Trophoblast cell (in vitro differentiated cells and primary cell): Measurements from ENCODE around the gene CNTN4.
A peak's percentile ranks its signal among the peaks of the same experiment; 100 is the strongest.

Experiments
- DNase-seq, 2 donors: peaks; one replicate each; pipeline ENCODE4 v3.0.0-alpha.2; 2016
- H2AFZ ChIP-seq: 2 replicates; pipeline ENCODE4 v1.6.1; 2013; ENCODE audit warnings: low read length, moderate library complexity, mild to moderate bottlenecking; ENCODE audit not compliant: insufficient read depth, poor library complexity
- H2AK5ac ChIP-seq: 2 replicates; pipeline ENCODE4 v1.6.1; 2013; ENCODE audit warnings: mild to moderate bottlenecking, low read length
- H2BK120ac ChIP-seq: 2 replicates; pipeline ENCODE4 v1.6.1; 2013; ENCODE audit warnings: low read length, mild to moderate bottlenecking, moderate library complexity; ENCODE audit not compliant: insufficient read depth, poor library complexity
- H2BK12ac ChIP-seq: 2 replicates; pipeline ENCODE4 v1.6.1; 2013; ENCODE audit warnings: mild to moderate bottlenecking, low read length, moderate library complexity
- H2BK5ac ChIP-seq: 2 replicates; pipeline ENCODE4 v1.6.1; 2013; ENCODE audit warnings: low read length, low read depth, moderate library complexity, mild to moderate bottlenecking; ENCODE audit not compliant: poor library complexity
- H3K14ac ChIP-seq: 2 replicates; pipeline ENCODE4 v1.6.1; 2013; ENCODE audit warnings: mild to moderate bottlenecking, low read length
- H3K18ac ChIP-seq: 2 replicates; pipeline ENCODE4 v1.6.1; 2013; ENCODE audit warnings: mild to moderate bottlenecking, low read length
- H3K23ac ChIP-seq: 2 replicates; pipeline ENCODE4 v1.6.1; 2013; ENCODE audit warnings: low read length
- H3K27ac ChIP-seq: 2 replicates; pipeline ENCODE4 v1.5.1; 2013; ENCODE audit warnings: low read depth, mild to moderate bottlenecking, inconsistent platforms, low read length, moderate library complexity
- H3K27me3 ChIP-seq: 2 replicates; pipeline ENCODE4 v1.6.1; 2013; ENCODE audit warnings: inconsistent platforms, mild to moderate bottlenecking, low read length, moderate library complexity; ENCODE audit not compliant: insufficient read depth
- H3K36me3 ChIP-seq, 2 experiments: 1 replicate in 1 of 2; 2 replicates in 1 of 2; pipeline ENCODE4 v1.6.1; 2013; ENCODE audit warnings: low read length in 2 of 2, mild to moderate bottlenecking in 2 of 2, moderate library complexity in 1 of 2; ENCODE audit not compliant: insufficient read depth in 2 of 2, control insufficient read depth in 1 of 2
- H3K4ac ChIP-seq: 2 replicates; pipeline ENCODE4 v1.6.1; 2013; ENCODE audit warnings: low read depth, mild to moderate bottlenecking, low read length, moderate library complexity
- H3K4me1 ChIP-seq, 2 experiments: 1 replicate in 1 of 2; 2 replicates in 1 of 2; pipeline ENCODE4 v1.6.1; 2013; ENCODE audit warnings: low read length in 2 of 2, mild to moderate bottlenecking in 2 of 2, moderate library complexity in 1 of 2; ENCODE audit not compliant: insufficient read depth in 2 of 2, control insufficient read depth in 1 of 2
- H3K4me2 ChIP-seq: 2 replicates; pipeline ENCODE4 v1.6.1; 2013; ENCODE audit warnings: inconsistent platforms, mild to moderate bottlenecking, low read length, moderate library complexity
- H3K4me3 ChIP-seq: 2 replicates; pipeline ENCODE4 v1.5.1; 2013; ENCODE audit warnings: mild to moderate bottlenecking, low read depth, low read length, inconsistent platforms
- H3K79me1 ChIP-seq: one replicate; pipeline ENCODE4 v1.6.1; 2013; ENCODE audit warnings: low read length
- H3K79me2 ChIP-seq: 2 replicates; pipeline ENCODE4 v1.6.1; 2013; ENCODE audit warnings: low read length, mild to moderate bottlenecking; ENCODE audit not compliant: control insufficient read depth, insufficient read depth, poor library complexity
- H3K9ac ChIP-seq: 2 replicates; pipeline ENCODE4 v1.6.1; 2013; ENCODE audit warnings: mild to moderate bottlenecking, low read length
- H3K9me3 ChIP-seq: 2 replicates; pipeline ENCODE4 v1.6.1; 2013; ENCODE audit warnings: low read depth, mild to moderate bottlenecking, control low read depth, inconsistent platforms, low read length; ENCODE audit not compliant: insufficient read depth
- H4K12ac ChIP-seq: 2 replicates; pipeline ENCODE4 v1.6.1; 2013; ENCODE audit warnings: low read depth, mild to moderate bottlenecking, low read length, moderate library complexity
- H4K8ac ChIP-seq: 2 replicates; pipeline ENCODE4 v1.6.1; 2013; ENCODE audit warnings: low read depth, mild to moderate bottlenecking, low read length, moderate library complexity
- H4K91ac ChIP-seq: one replicate; pipeline ENCODE4 v1.6.1; 2013; ENCODE audit warnings: low read depth, mild to moderate bottlenecking, low read length, moderate library complexity
- WGBS: extraction: QIAGEN DNeasy Blood & Tissue Kit; methylation state at CpG from one replicate; pipeline ENCODE4 v1.1.7; 2013; ENCODE audit warnings: missing lambda C conversion rate; ENCODE audit not compliant: insufficient read length, insufficient coverage; ENCODE audit errors: extremely low coverage; 5-methylcytosine and 5-hydroxymethylcytosine counted together

The CNTN4 gene

GRCh38 chr3:2206536-2206935, 107.9 kb downstream of the CNTN4 start:
- no peak overlapping the region for H4K91ac ChIP-seq
- no peak overlapping the region for H3K9ac ChIP-seq
- H3K36me3 ChIP-seq: no peaks in the 10 kb centered on the region
- WGBS: no CpG with 5 or more reads among the region's 4 CpGs
- DNase-seq: no peak
- H3K9me3 ChIP-seq: no peaks in the 10 kb centered on the region
- H2BK120ac ChIP-seq: no peak overlapping the region
- H3K79me2 ChIP-seq: no peaks in the 10 kb centered on the region
- no peak overlapping the region for H3K18ac ChIP-seq
- H3K14ac ChIP-seq: no peak overlapping the region
- no peak overlapping the region for H3K27ac ChIP-seq
- no peak overlapping the region for H2BK12ac ChIP-seq
- no peak overlapping the region for H3K4me3 ChIP-seq
- H2AK5ac ChIP-seq: no peak overlapping the region
- no peak overlapping the region for H4K8ac ChIP-seq
- H3K27me3 ChIP-seq: no peaks in the 10 kb centered on the region
- no peak overlapping the region for H4K12ac ChIP-seq
- H3K79me1 ChIP-seq: no peaks in the 10 kb centered on the region
- H3K4me1 ChIP-seq: no peaks in the 10 kb centered on the region
- no peak overlapping the region for H3K4me2 ChIP-seq
- H2BK5ac ChIP-seq: no peak overlapping the region
- no peak overlapping the region for H3K23ac ChIP-seq
- no peak overlapping the region for H3K4ac ChIP-seq
- H2AFZ ChIP-seq: no peak overlapping the region

GRCh38 chr3:2211568-2211967, 112.9 kb downstream of the CNTN4 start:
- H3K27me3 ChIP-seq: no peaks in the 10 kb centered on the region
- H3K4me3 ChIP-seq: no peak overlapping the region
- H3K79me2 ChIP-seq: no peaks in the 10 kb centered on the region
- no peak overlapping the region for H2BK120ac ChIP-seq
- no peak overlapping the region for H3K23ac ChIP-seq
- no peaks in the 10 kb centered on the region for H3K9me3 ChIP-seq
- no peak overlapping the region for H3K4ac ChIP-seq
- no peaks in the 10 kb centered on the region for H3K36me3 ChIP-seq
- H4K91ac ChIP-seq: no peak overlapping the region
- H3K9ac ChIP-seq: no peak overlapping the region
- H3K79me1 ChIP-seq: no peaks in the 10 kb centered on the region
- WGBS: no CpG with 5 or more reads among the region's 2 CpGs
- no peak overlapping the region for H3K18ac ChIP-seq
- no peak overlapping the region for H2AFZ ChIP-seq
- DNase-seq: peak; percentile 29 to 31
- no peak overlapping the region for H2BK12ac ChIP-seq
- no peak overlapping the region for H2AK5ac ChIP-seq
- no peak overlapping the region for H4K12ac ChIP-seq
- no peak overlapping the region for H4K8ac ChIP-seq
- H3K27ac ChIP-seq: no peak overlapping the region
- no peak overlapping the region for H3K4me2 ChIP-seq
- H3K4me1 ChIP-seq: no peaks in the 10 kb centered on the region
- H3K14ac ChIP-seq: no peak overlapping the region
- H2BK5ac ChIP-seq: no peak overlapping the region

GRCh38 chr3:2212206-2212605, 113.5 kb downstream of the CNTN4 start:
- H3K27ac ChIP-seq: no peak overlapping the region
- no peak overlapping the region for H2AK5ac ChIP-seq
- H3K4me3 ChIP-seq: no peak overlapping the region
- H4K12ac ChIP-seq: no peak overlapping the region
- H2BK12ac ChIP-seq: no peak overlapping the region
- H3K9ac ChIP-seq: no peak overlapping the region
- no peak overlapping the region for H3K18ac ChIP-seq
- no peak overlapping the region for H4K91ac ChIP-seq
- H2BK5ac ChIP-seq: no peak overlapping the region
- no peak overlapping the region for H4K8ac ChIP-seq
- H3K14ac ChIP-seq: no peak overlapping the region
- no peaks in the 10 kb centered on the region for H3K27me3 ChIP-seq
- no peak overlapping the region for H3K4ac ChIP-seq
- WGBS: no CpG with 5 or more reads among the region's 3 CpGs
- H2AFZ ChIP-seq: no peak overlapping the region
- no peak overlapping the region for H3K4me2 ChIP-seq
- no peaks in the 10 kb centered on the region for H3K79me1 ChIP-seq
- no peak overlapping the region for H3K23ac ChIP-seq
- no peak overlapping the region for H2BK120ac ChIP-seq
- H3K36me3 ChIP-seq: no peaks in the 10 kb centered on the region
- no peaks in the 10 kb centered on the region for H3K79me2 ChIP-seq
- no peaks in the 10 kb centered on the region for H3K4me1 ChIP-seq
- H3K9me3 ChIP-seq: no peaks in the 10 kb centered on the region
- no peak for DNase-seq

GRCh38 chr3:2218375-2218774, 119.7 kb downstream of the CNTN4 start:
- DNase-seq: no peak
- no peaks in the 10 kb centered on the region for H3K9me3 ChIP-seq
- no peak overlapping the region for H2AK5ac ChIP-seq
- H2AFZ ChIP-seq: no peak overlapping the region
- no peaks in the 10 kb centered on the region for H3K4me1 ChIP-seq
- H3K9ac ChIP-seq: no peak overlapping the region
- H2BK5ac ChIP-seq: no peak overlapping the region
- H4K91ac ChIP-seq: no peak overlapping the region
- no peak overlapping the region for H3K27ac ChIP-seq
- H3K79me2 ChIP-seq: no peaks in the 10 kb centered on the region
- H3K18ac ChIP-seq: no peak overlapping the region
- H3K79me1 ChIP-seq: no peaks in the 10 kb centered on the region
- no peak overlapping the region for H3K14ac ChIP-seq
- no peak overlapping the region for H2BK12ac ChIP-seq
- no peak overlapping the region for H3K4ac ChIP-seq
- no peak overlapping the region for H3K4me2 ChIP-seq
- no peaks in the 10 kb centered on the region for H3K27me3 ChIP-seq
- H3K23ac ChIP-seq: no peak overlapping the region
- H4K8ac ChIP-seq: no peak overlapping the region
- H3K36me3 ChIP-seq: no peaks in the 10 kb centered on the region
- no peak overlapping the region for H2BK120ac ChIP-seq
- H4K12ac ChIP-seq: no peak overlapping the region
- WGBS: no CpG with 5 or more reads among the region's 4 CpGs
- H3K4me3 ChIP-seq: no peak overlapping the region
